ENCODE results near the gene DEDD2.
"Not testable (repeated sequence)": the region's sequence is repeated elsewhere in the genome, so short reads cannot be mapped to it uniquely, and the experiment has no call there.

DEDD2 gene, protein sequence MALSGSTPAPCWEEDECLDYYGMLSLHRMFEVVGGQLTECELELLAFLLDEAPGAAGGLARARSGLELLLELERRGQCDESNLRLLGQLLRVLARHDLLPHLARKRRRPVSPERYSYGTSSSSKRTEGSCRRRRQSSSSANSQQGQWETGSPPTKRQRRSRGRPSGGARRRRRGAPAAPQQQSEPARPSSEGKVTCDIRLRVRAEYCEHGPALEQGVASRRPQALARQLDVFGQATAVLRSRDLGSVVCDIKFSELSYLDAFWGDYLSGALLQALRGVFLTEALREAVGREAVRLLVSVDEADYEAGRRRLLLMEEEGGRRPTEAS

DNA sequence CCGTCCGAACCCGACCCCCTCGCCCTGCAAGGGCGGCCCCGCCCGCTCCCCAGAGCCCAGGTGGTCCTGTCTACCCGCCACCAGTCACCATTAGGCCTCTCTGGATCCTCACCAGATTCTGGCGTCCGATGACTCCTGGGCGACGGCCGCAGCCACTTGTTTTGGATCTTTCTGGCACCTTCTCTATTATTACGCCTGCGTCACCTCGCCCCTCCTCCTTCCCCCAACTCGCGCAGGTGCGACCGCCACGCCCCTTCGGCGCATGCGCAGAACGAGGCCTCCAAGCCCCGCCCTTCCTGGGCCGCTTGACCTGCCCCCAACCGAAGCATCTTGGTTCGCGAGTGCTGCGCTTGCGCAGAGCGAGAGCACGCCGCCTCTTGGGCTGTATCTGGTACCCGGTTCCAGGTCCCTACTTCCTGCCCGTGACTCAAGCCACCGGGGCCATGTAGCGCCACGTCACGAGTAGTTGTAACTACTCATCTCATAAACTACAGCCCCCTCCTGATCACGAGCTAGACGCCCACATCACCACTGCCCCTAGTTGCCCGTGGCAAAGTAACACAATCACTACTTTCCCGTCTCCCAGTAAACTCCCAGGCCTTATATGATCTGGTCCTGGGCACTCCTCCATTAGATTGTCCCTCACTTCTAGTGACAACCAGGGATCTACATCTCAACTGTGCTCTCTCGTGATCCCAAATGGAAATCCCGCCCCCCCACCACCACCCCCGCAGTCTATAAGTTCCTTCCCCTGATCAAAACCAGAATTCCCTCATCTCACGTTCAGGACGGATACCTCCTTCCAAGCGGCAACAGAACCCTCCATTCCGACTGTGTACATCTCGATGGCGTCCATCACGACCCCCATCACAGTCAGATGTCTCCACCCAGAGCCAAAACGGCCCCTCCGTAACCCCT, at the start of gene DEDD2:
TSS of gene DEDD2 (minus strand) at position 158 of the 918 bp plus-strand sequence. CDS start 670 bp downstream, outside the sequence.
- DNase-seq, result peak; percentile 100

DNA sequence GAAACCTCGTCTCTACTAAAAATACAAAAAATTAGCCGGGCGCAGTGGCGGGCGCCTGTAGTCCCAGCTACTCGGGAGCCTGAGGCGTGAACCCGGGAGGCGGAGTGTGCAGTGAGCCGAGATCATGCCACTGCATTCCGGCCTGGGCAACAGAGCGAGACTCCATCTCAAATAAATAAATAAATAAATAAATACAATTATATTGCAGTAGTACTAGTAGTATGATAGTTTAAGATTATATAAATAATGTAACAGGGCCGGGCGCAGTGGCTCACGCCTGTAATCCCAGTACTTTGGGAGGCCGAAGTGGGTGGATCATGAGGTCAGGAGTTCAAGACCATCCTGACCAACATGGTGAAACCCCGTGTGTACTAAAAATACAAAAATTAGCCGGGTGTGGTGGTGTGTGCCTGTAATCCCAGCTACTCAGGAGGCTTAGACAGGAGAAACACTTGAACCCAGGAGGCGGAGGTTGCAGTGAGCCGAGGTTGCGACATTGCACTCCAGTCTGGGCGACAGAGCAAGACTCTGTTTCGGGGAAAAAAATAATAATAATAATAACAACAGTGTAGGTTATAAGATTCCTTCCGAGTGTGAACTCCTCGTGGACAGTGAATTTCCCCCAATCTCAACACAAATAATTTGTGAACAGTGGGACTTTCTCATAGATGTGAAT, 49.6 kb upstream of the DEDD2 start:
- not testable (repeated sequence) for DNase-seq

DNA sequence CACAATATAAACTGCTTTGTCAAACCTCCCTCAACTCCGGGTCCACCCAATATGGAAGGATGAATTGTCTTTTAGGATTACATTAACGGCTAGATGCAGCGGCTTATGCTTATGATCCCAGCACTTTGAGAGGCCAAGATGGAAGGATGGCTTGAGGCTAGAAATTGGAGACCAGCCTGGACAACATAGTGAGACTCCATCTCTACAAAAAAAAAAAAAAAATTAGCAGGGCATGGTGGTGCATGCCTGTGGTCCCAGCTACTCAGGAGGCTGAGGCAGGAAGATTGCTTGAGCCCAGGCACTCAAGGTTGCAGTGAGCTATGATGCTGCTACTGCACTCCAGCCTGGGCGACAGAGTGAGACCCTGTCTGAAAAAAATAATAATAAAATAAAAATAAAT, 48.6 kb upstream of the DEDD2 start:
- DNase-seq, result not testable (repeated sequence)

DNA sequence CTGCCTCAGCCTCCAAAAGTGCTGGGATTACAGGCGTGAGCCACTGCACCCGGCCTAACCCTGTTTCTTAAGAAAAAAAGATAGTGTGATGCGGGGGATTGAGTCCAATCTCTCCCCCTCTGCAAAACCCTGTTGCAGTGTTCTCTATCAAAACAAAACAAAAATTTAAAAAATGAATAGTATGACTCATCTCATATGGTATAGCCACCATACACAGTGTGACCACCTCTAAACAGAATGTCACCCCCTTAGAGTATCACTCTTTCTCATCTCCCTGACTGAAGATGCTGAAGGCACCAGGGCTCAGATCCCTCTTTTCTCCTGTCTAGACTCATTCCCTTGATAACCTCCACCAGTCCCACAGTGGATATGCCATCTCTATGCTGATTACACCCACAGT, 44.3 kb upstream of the DEDD2 start:
- DNase-seq, result no peak

DNA sequence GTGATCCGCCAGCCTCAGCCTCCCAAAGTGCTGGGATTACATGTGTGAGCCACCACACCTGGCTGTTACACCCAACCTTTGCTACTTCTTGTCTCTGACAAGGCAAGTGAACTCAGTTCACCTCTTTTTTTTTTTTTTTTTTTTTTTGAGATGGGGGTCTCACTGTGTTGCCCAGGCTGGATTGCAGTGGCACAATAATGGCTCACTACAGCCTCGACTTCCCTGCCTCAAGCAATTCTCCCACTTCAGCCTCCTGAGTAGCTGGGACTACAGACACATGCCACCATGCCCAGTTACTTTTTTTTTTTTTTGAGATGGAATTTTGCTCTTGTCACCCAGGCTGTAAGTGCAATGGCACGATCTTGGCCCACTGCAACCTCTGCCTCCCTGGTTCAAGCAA, 40.4 kb upstream of the DEDD2 start:
- not testable (repeated sequence) for DNase-seq

DNA sequence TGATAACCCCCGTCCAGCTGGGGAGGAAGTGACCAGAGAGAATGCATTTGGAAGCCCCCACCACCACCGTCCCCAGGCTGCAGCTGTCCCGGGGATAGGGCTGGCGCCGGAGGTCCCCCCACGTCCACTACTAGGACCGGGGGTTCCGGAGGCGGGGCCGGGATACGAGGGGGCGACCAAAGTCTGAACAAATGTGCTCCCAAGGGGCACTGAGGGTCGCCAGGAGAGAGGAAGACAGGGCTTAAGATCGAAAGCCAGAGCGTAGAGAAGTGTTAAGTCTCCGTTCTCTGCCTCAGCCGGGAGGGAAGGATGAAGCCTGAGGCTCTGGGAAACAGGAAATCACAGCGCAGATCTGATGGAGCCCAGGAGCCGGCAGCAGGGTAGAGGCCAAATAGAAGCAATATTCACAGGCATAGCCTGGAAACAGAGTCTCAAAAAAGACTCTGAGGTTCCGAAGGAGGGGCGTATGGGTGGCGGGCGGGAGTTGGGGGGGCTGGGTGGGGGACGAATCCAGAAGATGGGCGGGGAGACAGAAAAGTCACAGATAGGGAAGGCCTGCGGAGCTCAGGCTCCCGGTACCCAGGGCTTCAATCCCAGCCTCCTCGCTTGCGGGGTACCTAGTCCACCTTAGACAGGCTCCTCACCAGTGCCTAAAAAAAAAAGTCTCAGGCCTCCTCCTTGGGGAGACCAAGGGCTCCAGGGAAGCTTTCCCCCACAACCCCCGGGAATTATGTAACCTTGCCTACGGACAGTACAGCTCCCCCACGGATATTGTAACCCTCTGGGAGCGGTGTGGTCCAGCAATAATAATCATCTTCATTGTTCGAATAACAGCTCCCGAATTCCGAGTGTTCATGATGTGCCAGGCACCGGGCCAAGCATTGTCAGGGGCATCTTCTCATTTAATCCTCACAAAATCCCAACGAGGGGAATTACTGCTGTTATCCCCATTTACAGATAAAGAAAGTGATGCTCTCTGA, 38.6 kb upstream of the DEDD2 start:
- no peak for DNase-seq

DNA sequence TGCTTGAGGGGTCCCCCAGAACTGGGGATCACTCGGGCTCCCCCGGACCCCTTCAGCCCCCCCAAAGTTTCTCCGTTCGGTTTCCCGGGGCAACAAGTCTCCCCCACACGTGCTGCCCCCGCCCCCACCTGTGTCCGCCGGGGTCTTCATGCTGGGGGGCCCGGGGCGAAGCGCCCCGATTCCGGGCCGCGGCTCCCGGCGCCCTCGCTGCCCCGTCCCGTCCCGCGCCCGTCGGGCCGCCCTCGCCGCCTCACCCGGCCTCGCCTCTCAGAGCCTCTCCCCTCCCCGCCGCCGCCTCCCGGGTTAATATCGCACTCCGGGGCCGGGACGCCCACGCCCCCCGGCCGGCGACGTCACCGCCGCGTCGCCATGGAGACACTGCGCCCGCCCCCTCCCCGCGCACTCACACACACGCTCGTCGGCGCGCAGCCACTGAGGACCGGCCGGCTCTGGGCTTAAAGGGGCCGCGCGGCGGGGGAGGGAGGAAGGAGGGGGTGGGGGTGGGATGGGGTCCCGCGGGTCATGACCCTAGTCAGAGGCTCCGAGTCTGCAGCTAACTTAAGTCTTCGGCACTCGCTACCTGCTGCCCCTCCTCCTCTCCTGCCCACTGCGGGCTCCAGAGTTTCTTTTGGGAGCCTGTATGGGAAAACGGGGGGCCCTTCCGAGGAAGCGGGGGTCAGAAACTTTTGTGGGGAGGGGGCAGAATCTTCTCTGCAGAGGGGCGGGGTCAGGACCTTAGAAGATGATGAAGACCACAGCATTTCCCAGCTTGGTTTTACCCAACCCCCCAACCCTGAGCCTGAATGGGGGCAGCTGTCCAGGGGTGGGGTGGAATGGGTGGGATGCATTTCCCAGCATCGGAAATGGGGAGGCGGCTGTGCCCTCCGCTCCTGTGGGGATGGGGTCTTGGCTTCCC, 37.6 kb upstream of the DEDD2 start, which contains the start of gene ERF:
TSS of gene ERF (minus strand) at position 279 of the 916 bp plus-strand sequence. CDS start at position 150, 129 bp downstream.
- peak; percentile 96 for DNase-seq

DNA sequence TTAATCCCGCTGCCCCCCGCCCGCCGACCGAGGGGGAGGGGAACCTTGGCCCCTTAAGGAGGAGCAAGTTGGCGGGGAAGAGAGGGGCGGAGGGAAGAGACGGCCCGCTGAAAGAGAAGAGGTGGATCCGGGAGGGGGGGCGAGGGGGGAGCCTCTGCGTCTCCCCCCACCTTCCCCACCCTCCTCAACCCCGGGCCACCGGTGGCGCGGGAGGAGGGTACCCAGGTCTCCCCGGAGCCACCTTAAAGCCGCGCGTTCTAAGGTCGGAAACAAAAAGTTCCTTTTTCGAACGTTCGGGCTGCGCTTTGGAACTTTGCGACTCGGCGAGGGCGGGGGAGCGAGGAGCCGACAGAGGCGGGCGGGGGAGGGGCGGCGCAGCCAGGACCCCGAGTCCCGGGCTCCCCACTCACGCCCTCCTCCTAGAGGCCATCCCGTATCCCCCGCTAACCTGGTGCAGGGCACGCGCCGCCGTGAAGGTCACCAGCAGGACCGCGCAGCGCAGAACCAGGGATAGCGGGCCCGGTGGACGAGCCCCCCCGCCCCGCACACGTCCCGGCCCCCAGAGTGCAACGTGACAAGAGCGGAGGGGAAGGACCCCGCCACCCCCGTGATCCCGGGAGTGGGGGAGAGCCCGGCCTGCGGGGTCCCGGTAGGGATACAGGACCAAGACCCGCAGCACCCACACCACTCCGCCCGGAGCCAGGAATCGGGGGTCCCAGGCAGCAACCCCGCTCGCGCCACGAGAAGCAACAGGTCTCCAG, 36.8 kb upstream of the DEDD2 start:
- DNase-seq, result peak; percentile 81

DNA sequence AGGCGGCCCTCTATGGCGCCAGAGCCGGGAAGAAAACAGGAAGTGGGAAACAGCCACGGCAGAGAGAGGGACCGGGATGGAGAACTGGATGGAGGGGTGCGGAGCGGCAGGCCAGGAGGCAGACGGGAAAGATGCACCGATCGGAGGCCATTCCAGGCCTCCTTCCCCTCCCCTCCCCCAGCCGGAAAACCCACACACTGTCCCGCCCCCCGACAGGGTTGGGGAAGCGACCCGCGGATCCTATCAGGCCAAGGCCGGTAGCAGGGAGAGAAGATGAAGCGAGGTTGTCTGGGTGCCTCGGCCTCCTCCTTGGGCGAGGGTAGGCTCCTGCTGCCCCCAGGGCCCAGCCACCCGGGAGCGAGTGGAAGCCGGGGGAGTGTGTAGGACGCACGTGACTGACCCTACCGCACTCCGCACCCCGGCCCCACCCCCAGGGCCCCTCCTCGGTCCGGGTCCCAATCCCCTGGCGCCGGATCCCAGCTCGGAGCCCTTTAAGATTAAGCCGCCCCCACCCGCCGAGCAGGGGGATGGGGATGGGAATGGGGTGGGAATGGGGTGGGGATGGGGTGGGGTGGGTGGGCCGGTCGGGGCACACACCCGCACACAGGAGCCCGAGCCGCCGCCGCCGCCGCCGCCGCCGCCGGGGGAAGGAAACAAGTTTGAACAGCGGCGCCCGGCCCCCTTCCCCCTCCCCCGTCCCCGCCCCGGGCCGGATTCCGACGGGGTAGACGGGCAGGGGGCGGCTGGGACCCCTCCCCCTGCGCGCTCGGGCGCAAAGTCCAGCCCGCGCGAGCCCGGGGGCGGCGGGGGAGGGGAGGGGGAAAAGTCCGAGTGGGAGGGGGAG, 36.0 kb upstream of the DEDD2 start:
- peak; percentile 63 for DNase-seq

DNA sequence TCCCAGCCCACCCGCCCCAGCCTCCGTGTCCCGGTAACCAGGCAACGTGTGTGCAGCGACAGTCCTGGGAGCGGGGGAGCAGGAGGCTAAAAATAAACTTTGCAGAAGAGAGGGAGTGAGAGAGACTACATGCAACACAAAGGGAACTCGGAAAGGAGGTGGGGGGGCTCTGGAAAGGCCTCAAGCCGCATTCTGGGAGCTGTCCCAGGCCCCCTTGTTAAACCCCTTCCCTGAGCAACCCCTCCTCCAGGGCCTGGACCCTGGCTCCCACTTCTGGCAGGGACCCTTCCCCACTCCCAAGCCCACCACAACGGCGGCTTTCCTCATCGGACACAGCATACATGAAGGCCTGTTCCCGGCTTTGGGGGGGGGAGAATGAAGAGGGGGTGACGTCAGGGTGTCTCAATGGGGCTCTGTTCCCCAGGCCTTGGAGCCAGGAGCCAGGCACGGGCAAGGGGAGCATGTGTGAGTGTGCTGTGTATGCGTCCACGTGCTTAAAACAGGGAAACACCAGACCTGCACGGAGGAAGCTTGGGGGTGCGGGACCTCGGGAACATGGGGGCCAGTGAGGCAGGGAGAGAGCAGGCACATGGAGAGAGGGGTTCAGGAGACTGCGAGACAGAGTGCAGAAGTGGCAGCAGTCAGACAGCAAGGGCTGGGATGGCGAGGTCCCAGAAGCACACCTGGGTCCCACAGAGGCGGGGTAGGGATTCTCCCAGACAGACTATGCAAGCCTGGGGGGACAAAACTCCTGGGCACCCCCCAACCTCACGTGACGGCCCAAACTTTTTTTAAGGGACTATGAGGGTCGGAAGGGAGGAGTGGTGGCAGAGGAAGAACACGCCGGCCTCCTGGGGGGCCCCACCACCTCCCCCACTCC, 35.1 kb upstream of the DEDD2 start:
- DNase-seq, result peak; percentile 33

DNA sequence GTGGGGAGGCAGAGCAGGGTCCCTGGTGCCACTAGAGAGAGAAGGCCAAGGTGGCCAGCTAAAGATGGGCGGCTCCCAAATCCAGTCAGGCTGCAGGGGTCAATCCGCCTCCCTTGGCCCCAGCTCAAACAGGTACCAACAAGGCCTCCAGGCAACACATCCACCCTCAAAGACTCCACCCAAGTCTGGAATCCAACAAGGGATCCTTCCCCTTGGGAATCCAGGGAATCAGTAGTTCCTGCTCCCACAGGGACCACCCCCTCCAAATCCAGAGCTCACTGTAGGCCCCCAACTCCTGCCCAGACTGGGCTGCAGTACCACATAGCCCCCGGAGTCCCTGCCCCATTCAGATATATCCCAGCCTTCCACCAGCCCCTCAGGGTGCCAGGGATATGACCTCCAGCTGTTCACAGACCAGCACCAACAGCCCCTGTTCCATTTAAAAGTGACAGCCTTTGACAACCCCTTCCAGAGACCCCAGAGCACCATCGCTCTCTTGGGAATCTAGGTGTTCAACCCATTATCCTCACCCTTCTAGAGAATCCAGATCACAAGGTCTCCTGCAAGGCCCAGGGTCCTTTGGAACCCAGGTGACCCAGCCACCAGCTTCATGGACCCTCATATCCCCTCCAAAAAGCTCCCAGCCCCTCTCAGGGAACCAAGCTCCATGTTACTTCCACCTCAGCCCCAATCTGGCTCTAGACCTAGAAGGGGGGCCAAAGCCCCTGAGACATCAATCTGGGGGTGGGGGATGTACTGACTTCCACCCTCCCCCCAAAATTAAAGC, 34.3 kb upstream of the DEDD2 start:
- peak; percentile 23 for DNase-seq

DNA sequence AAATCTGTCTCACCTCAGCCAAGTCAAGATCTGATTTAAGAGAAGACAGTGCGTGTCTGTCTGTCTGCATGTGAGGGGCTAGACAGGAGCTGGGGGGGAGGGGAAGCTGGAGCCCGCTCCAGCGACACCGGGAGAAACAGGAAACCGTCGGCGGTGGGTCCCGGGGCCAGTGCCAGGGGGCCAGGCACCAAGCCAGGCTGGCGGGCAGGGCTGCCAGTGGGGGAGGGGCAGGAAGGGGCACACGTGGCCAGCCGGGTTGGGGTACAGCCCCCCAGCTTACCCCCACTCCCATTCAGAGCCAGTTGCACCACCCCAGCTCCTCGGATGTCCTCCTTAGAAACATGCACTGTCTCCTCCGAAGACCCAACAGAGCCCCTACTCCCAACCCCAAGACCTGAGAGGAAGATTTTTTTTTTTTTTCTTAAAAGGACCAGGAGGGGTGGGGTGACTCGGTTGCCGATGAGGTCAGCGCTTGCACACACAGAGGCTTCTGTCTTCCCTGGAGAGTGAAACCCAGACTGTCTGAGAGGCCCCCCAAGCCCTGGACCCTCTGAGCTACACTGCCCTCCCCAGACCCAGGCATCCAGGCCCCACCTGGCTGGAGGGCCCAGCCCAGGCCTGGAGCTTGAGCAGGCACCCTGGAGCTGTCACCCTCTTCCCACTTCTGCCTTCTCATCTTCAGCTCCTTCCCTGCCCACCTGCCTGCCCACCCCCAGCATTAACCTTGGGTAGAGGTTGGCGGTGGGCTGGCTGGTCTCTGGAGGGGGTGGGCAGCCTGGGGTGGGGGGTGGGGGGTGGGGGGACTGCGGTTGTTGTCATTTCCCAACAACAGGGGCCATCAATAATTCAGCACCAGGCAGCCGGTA, 33.4 kb upstream of the DEDD2 start:
- DNase-seq, result peak; percentile 37

DNA sequence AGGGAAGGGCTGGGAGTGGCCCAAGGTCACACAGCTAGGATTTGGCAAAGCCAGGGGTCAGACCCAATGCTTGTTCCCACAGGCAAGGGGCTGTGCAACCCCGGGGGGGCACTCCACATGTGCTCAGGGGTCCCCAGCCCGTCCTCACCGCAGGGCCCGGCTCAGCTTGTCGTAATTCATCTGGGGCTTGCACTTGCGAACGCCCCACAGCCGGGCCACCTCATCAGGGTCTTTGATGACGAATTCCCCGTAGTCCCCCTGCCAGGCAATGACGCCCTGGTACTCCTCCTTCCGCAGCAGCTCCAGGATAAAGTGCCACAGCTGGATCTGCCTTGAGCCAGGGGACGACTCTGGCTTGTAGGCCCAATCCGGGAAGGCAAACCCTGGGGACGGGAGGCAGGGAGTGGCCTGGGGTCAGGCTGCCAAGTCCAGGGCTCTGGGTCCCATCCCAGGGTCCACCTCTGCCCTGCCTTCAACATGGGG, 32.7 kb upstream of the DEDD2 start:
- peak; percentile 22 for DNase-seq

DNA sequence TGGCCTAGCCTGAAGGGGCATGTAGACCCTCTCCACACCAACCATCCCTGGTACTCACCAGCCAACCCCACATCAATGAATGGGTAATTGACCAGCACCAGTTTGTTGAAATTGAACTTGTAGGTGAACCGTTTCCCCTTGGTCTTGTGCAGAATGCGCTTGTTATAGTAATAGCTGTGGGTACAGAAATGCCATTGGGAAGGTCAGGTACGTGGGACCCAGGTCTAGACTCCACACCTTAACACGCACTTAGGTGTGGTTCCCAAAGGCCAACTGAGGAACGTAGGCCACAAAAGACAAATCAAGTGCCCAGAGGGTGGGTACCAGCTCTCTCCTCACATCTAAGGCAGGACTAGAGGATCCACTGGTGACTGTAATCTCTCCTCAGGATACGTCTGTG, 32.3 kb upstream of the DEDD2 start:
- DNase-seq, result peak; percentile 31

DNA sequence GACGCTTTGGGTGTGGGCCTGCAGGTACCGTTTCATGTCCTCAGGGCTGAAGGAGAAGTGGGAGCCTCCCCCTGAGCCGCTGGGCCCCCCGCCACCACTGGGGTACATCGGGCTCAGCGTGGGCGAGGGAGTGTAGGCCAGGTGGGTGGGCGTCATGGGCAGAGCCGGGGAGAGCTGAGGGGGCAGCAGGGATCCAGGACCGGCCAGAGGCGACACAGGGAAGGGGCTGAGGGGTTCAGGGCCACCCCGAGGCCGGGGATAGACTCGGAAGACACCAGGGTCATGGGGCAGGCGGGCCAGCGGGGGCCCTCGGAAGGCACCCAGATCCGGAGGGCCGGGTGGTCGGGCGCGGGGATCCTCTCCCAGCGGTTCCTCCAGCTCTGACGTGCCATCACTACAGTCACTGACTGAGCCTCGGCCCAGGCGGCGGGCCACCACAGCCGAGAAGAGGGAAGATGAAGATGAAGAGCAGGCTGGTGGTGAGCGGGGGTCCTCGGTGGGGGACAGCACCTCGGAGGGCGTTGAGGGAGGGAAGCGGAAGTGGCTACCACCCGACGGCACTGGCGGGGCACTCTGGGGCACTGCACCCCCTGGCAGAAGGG, 31.8 kb upstream of the DEDD2 start:
- DNase-seq, result peak; percentile 36
